Measurements from ENCODE around the gene RFX7.

RFX7 gene

GRCh38 chr15:56095406-56095805 lies 148.3 kb downstream of the RFX7 start:
- Histone ChIP-seq H3K9ac (no peak overlapping the region), H3K27ac (no peak overlapping the region), H3K4me2 (ENCODE audit: low read length) (no peak overlapping the region), H3K4me3 (ENCODE audit: low read depth, low read length) (no peak overlapping the region), H3K36me3 (ENCODE audit: control insufficient read depth, insufficient read depth, low read length) (no peaks in the 10 kb centered on the region), H2AFZ (no peak overlapping the region), H3K79me2 (no peaks in the 10 kb centered on the region), H3K27me3 (ENCODE audit: control insufficient read depth, insufficient read depth, low read length) (no peaks in the 10 kb centered on the region), H3K4me1 (no peaks in the 10 kb centered on the region), H3K9me3 (ENCODE audit: control insufficient read depth, low read length) (no peaks in the 10 kb centered on the region)
- no peak for TF ChIP-seq CTCF (IDR thresholded peaks at IDR 0.05)

- Histone ChIP-seq H3K27ac (no peak overlapping the region), H3K9me3 (ENCODE audit: control insufficient read depth, low read length) (no peaks in the 10 kb centered on the region), H3K4me2 (ENCODE audit: low read length) (no peak overlapping the region), H3K36me3 (ENCODE audit: control insufficient read depth, insufficient read depth, low read length) (no peaks in the 10 kb centered on the region), H3K4me3 (ENCODE audit: low read depth, low read length) (no peak overlapping the region), H3K27me3 (ENCODE audit: control insufficient read depth, insufficient read depth, low read length) (no peaks in the 10 kb centered on the region), H3K4me1 (no peaks in the 10 kb centered on the region), H2AFZ (no peak overlapping the region), H3K9ac (no peak overlapping the region), H3K79me2 (no peaks in the 10 kb centered on the region)
- no peak for TF ChIP-seq CTCF (IDR thresholded peaks at IDR 0.05)
These were observed 149.5 kb downstream of the RFX7 start for GRCh38 chr15:56094171-56094570.

GRCh38 chr15:56088389-56088788 lies 155.3 kb downstream of the RFX7 start:
- Histone ChIP-seq H3K36me3 (ENCODE audit: control insufficient read depth, insufficient read depth, low read length) (no peaks in the 10 kb centered on the region), H3K9ac (no peak overlapping the region), H3K9me3 (ENCODE audit: control insufficient read depth, low read length) (no peaks in the 10 kb centered on the region), H3K4me3 (ENCODE audit: low read depth, low read length) (no peak overlapping the region), H3K4me1 (no peaks in the 10 kb centered on the region), H3K79me2 (no peaks in the 10 kb centered on the region), H2AFZ (no peak overlapping the region), H3K27me3 (ENCODE audit: control insufficient read depth, insufficient read depth, low read length) (no peaks in the 10 kb centered on the region), H3K27ac (no peak overlapping the region), H3K4me2 (ENCODE audit: low read length) (no peak overlapping the region)
- TF ChIP-seq CTCF (IDR thresholded peaks at IDR 0.05): no peak

- no peak overlapping the region for H3K4me2 ChIP-seq (ENCODE audit: low read length)
- no peak for TF ChIP-seq CTCF (IDR thresholded peaks at IDR 0.05)
- no peaks in the 10 kb centered on the region for H3K27me3 ChIP-seq (ENCODE audit: control insufficient read depth, insufficient read depth, low read length)
- no peaks in the 10 kb centered on the region for H3K4me1 ChIP-seq
- no peak overlapping the region for H2AFZ ChIP-seq
- no peaks in the 10 kb centered on the region for H3K9me3 ChIP-seq (ENCODE audit: control insufficient read depth, low read length)
- no peak overlapping the region for H3K4me3 ChIP-seq (ENCODE audit: low read depth, low read length)
- no peaks in the 10 kb centered on the region for H3K79me2 ChIP-seq
- H3K9ac ChIP-seq: no peak overlapping the region
- H3K36me3 ChIP-seq (ENCODE audit: control insufficient read depth, insufficient read depth, low read length): no peaks in the 10 kb centered on the region
- no peak overlapping the region for H3K27ac ChIP-seq
These were observed 157.1 kb downstream of the RFX7 start for GRCh38 chr15:56086566-56086965.

- Histone ChIP-seq H3K4me3 (ENCODE audit: low read depth, low read length) (no peak overlapping the region), H3K9me3 (ENCODE audit: control insufficient read depth, low read length) (no peaks in the 10 kb centered on the region), H3K36me3 (ENCODE audit: control insufficient read depth, insufficient read depth, low read length) (no peaks in the 10 kb centered on the region), H3K9ac (no peak overlapping the region), H3K27me3 (ENCODE audit: control insufficient read depth, insufficient read depth, low read length) (no peaks in the 10 kb centered on the region), H2AFZ (no peak overlapping the region), H3K27ac (no peak overlapping the region), H3K79me2 (no peaks in the 10 kb centered on the region), H3K4me1 (no peaks in the 10 kb centered on the region), H3K4me2 (ENCODE audit: low read length) (no peak overlapping the region)
- TF ChIP-seq CTCF (IDR thresholded peaks at IDR 0.05): no peak
These were observed 161.4 kb downstream of the RFX7 start for GRCh38 chr15:56082263-56082761.

Measured in parathyroid adenoma (tissue), 2 donors.